ENCODE measurements around the gene INTS1. TPM values are rescaled to one million over a fixed set of nuclear protein-coding genes. Genes with fewer than 3 reads are reported as not detected.

Gene INTS1
- total RNA-seq, 1 experiment from 2014 or later = 161 TPM

- TF ChIP-seq FOXP4 (CRISPR knock-in tag; IDR thresholded peaks at IDR 0.05) = no peak
- no peak for TF ChIP-seq OVOL2 (CRISPR knock-in tag; IDR thresholded peaks at IDR 0.05; ENCODE audit: borderline replicate concordance)
- TF ChIP-seq SOX15 (CRISPR knock-in tag; IDR thresholded peaks at IDR 0.05) = no peak
- TF ChIP-seq ATF1 (CRISPR knock-in tag; IDR thresholded peaks at IDR 0.05) = no peak
- no peak for TF ChIP-seq ATF6 (CRISPR knock-in tag; IDR thresholded peaks at IDR 0.05)
- TF ChIP-seq TEAD1 (CRISPR knock-in tag; IDR thresholded peaks at IDR 0.05) = no peak
- no peak for TF ChIP-seq GABPB1 (CRISPR knock-in tag; IDR thresholded peaks at IDR 0.05)
- TF ChIP-seq TP53 (CRISPR knock-in tag; IDR thresholded peaks at IDR 0.05) = no peak
Observed at GRCh38 chr7:1512781-1513656, 8.8 kb upstream of the INTS1 start (continued).

GRCh38 chr7:1511444-1512422, 7.5 kb upstream of the INTS1 start:
- H3K4me3 Mint-ChIP-seq = no peak overlapping the region
- no peaks in the 10 kb centered on the region for H3K9me3 Mint-ChIP-seq
- H3K27ac Mint-ChIP-seq = no peak overlapping the region
- DNase-seq (ENCODE audit: low spot score) (no peak), ATAC-seq (no peak)
- H3K27me3 Mint-ChIP-seq (ENCODE audit: low read depth) = no peaks in the 10 kb centered on the region
- CTCF ChIA-PET = no interaction called here
- H3K36me3 Mint-ChIP-seq = no peaks in the 10 kb centered on the region
- POLR2A ChIA-PET = no interaction called here
- H3K4me1 Mint-ChIP-seq = peaks cover 3% of the 10 kb centered on the region
- TF ChIP-seq PRRX2 (CRISPR knock-in tag; IDR thresholded peaks at IDR 0.05) (no peak), SMAD3 (CRISPR knock-in tag; IDR thresholded peaks at IDR 0.05; ENCODE audit: borderline replicate concordance) (no peak), ZNF423 (CRISPR knock-in tag; IDR thresholded peaks at IDR 0.05) (no peak), ZNF416 (CRISPR knock-in tag; IDR thresholded peaks at IDR 0.05) (no peak), ZBTB21 (CRISPR knock-in tag; IDR thresholded peaks at IDR 0.05; ENCODE audit: borderline replicate concordance) (no peak), ZNF281 (CRISPR knock-in tag; IDR thresholded peaks at IDR 0.05) (no peak), MAX (CRISPR knock-in tag; IDR thresholded peaks at IDR 0.05) (no peak), GRHL2 (CRISPR knock-in tag; IDR thresholded peaks at IDR 0.05; ENCODE audit: insufficient replicate concordance, severe bottlenecking) (no peak), ARID4B (CRISPR knock-in tag; IDR thresholded peaks at IDR 0.05; ENCODE audit: borderline replicate concordance) (no peak), ZNF219 (CRISPR knock-in tag; IDR thresholded peaks at IDR 0.05; ENCODE audit: borderline replicate concordance) (no peak), RELA (CRISPR knock-in tag; IDR thresholded peaks at IDR 0.05; ENCODE audit: borderline replicate concordance) (no peak), ZNF425 (CRISPR knock-in tag; conservative IDR thresholded peaks at IDR 0.05) (no peak)
